Measurements from ENCODE around the gene HSPA1B.

DNA sequence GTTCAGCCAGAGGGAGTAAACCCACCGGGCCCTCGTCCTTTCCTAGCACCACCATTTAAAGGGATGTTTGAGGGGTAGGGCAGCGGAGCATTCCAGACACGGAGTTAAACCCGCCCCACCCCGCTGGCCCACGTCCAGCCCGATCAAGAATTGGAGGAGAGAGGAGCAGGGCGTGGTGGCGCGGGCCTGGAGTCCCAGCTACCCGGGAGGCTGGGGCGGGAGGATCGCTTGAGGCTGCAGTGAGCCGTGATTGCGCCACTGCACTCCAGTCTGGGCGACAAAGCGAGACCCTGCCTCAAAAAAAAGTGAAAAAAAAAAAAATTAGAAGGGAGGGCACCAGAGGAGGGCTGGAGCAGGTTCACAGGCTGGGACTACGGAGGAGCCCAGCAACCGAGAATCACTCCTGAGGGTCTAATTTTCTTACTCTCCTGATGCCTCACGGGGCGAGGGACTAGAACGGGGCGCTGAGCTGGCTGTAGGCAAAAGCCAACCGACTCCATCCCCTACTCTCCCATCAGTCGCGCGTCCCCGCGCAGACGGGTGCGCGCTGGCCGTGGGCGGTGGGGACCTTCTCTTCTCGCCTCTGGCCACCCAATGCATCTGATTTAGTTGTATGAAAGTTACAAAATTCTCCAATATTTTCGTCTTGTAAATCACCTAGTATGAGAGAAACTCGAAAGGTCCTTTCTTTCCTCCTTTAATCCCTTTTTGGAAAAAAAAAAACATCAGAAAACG, 6.1 kb upstream of the HSPA1B start:
- TF ChIP-seq CTCF (IDR thresholded peaks at IDR 0.05; ENCODE audit: insufficient read depth, low read length) (no peak), POLR2AphosphoS5 (IDR thresholded peaks at IDR 0.05; ENCODE audit: low read depth) (no peak; the same call in 1 of the 2 replicates), GABPA (IDR thresholded peaks at IDR 0.05; ENCODE audit: low read depth) (no peak), SPI1 (IDR thresholded peaks at IDR 0.05; ENCODE audit: borderline replicate concordance, low read depth) (no peak)
- TF ChIP-seq, protein P1, sequence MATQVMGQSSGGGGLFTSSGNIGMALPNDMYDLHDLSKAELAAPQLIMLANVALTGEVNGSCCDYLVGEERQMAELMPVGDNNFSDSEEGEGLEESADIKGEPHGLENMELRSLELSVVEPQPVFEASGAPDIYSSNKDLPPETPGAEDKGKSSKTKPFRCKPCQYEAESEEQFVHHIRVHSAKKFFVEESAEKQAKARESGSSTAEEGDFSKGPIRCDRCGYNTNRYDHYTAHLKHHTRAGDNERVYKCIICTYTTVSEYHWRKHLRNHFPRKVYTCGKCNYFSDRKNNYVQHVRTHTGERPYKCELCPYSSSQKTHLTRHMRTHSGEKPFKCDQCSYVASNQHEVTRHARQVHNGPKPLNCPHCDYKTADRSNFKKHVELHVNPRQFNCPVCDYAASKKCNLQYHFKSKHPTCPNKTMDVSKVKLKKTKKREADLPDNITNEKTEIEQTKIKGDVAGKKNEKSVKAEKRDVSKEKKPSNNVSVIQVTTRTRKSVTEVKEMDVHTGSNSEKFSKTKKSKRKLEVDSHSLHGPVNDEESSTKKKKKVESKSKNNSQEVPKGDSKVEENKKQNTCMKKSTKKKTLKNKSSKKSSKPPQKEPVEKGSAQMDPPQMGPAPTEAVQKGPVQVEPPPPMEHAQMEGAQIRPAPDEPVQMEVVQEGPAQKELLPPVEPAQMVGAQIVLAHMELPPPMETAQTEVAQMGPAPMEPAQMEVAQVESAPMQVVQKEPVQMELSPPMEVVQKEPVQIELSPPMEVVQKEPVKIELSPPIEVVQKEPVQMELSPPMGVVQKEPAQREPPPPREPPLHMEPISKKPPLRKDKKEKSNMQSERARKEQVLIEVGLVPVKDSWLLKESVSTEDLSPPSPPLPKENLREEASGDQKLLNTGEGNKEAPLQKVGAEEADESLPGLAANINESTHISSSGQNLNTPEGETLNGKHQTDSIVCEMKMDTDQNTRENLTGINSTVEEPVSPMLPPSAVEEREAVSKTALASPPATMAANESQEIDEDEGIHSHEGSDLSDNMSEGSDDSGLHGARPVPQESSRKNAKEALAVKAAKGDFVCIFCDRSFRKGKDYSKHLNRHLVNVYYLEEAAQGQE (IDR thresholded peaks at IDR 0.05; ENCODE audit: insufficient replicate concordance, low read depth): no peak
